Gastroesophageal sphincter (tissue), 3 donors: ENCODE measurements around the gene RNF113B.

Source experiments
- CTCF ChIP-seq, 4 experiments: fragments of 200-600 bp in 2 of 4; fragments of 450-650 bp in 2 of 4; sonication (generic) in 1 of 4; IDR thresholded peaks; one replicate each; pipeline ENCODE4 v1.5.1; 2017 to 2019; ENCODE audit warnings: antibody characterized with exemption in 4 of 4, mild to moderate bottlenecking in 2 of 4, moderate library complexity in 2 of 4
- EP300 ChIP-seq: sonication (generic); formaldehyde crosslinking; IDR thresholded peaks from one replicate; pipeline ENCODE4 v1.6.1; 2017; ENCODE audit warnings: antibody characterized with exemption, mild to moderate bottlenecking
- POLR2A ChIP-seq, 2 donors: fragments of 450-650 bp; IDR thresholded peaks; one replicate each; pipeline ENCODE4 v1.6.1; 2017; ENCODE audit warnings: antibody characterized with exemption in 2 of 2, mild to moderate bottlenecking in 2 of 2, moderate library complexity in 1 of 2
- POLR2AphosphoS5 ChIP-seq: sonication (generic); formaldehyde crosslinking; IDR thresholded peaks from one replicate; pipeline ENCODE4 v1.6.1; 2017; ENCODE audit warnings: antibody characterized with exemption

DNA sequence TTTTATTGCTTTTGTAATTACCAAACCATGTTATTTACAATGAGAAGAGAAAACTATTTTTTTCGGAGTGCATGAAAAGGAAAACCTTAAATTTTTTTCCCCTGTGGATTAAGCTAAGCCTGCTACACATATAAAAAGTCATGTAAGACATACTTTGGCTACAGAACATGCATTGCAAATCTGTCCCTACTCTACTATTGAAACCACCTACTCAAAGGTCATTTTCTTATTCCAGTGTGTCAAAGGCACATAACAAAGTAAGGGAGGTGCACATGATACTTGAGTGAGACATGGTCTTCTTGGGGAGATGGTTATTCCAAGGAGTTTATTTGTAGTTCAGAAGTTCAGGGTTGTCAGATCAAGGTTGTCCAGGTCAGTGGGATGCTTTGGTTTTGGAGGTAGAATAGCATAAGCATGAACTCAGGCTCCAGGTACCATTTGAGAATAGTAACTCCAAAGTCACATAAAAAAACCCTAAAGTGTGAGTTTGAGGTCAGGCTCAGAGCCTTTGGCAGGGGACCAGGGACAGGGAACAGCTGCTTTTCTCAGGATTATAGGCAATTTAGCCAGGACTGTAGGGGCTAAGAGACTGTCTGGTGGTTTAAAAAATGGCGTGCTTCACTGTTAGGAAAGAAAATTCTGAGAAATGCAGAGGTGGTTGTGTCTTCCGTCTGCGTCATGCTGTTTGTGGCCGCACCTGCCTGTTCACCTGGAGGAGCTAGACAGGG is 18.7 kb downstream of the RNF113B start:
- TF ChIP-seq CTCF (IDR thresholded peaks at IDR 0.05) (no peak), POLR2A (IDR thresholded peaks at IDR 0.05) (no peak), POLR2AphosphoS5 (no peak), EP300 (no peak)
